Mesendoderm (in vitro differentiated cells): Measurements from ENCODE around the gene SORCS2.

ENCODE experiments used
- DNase-seq: peaks from one replicate; pipeline ENCODE4 v3.0.0; 2013
- H2AK5ac ChIP-seq: 2 replicates; pipeline ENCODE4 v1.6.1; 2013; ENCODE audit warnings: low read length, inconsistent platforms
- H2BK120ac ChIP-seq: 2 replicates; pipeline ENCODE4 v1.6.1; 2013; ENCODE audit warnings: low read depth, mild to moderate bottlenecking, low read length, moderate library complexity, mixed read lengths
- H2BK15ac ChIP-seq: replicated peaks from 2 replicates; pipeline ENCODE4 v1.6.1; 2013; ENCODE audit warnings: low read depth, mild to moderate bottlenecking, moderate library complexity
- H2BK5ac ChIP-seq: 2 replicates; pipeline ENCODE4 v1.6.1; 2013; ENCODE audit warnings: low read length, inconsistent platforms
- H3K18ac ChIP-seq: 2 replicates; pipeline ENCODE4 v1.6.1; 2013; ENCODE audit warnings: mild to moderate bottlenecking, low read length, mixed read lengths
- H3K23ac ChIP-seq: one replicate; pipeline ENCODE4 v1.6.1; 2013; ENCODE audit warnings: low read length
- H3K27ac ChIP-seq: 2 replicates; pipeline ENCODE4 v1.5.1; 2013; ENCODE audit warnings: low read depth, mild to moderate bottlenecking, inconsistent platforms, low read length, moderate library complexity
- H3K27me3 ChIP-seq: 2 replicates; pipeline ENCODE4 v1.6.1; 2013; ENCODE audit warnings: low read length, control low read depth, mild to moderate bottlenecking, inconsistent platforms; ENCODE audit not compliant: insufficient read depth, poor library complexity
- H3K36me3 ChIP-seq: 2 replicates; pipeline ENCODE4 v1.6.1; 2013; ENCODE audit warnings: low read length, inconsistent platforms; ENCODE audit not compliant: control insufficient read depth, insufficient read depth
- H3K4ac ChIP-seq: one replicate; pipeline ENCODE4 v1.6.1; 2013; ENCODE audit warnings: low read depth, mild to moderate bottlenecking, low read length, moderate library complexity
- H3K4me1 ChIP-seq: 2 replicates; pipeline ENCODE4 v1.6.1; 2013; ENCODE audit warnings: low read depth, low read length, inconsistent platforms; ENCODE audit not compliant: control insufficient read depth
- H3K4me2 ChIP-seq: 2 replicates; pipeline ENCODE4 v1.6.1; 2013; ENCODE audit warnings: low read length
- H3K4me3 ChIP-seq: 2 replicates; pipeline ENCODE4 v1.5.1; 2013; ENCODE audit warnings: mild to moderate bottlenecking, low read length
- H3K56ac ChIP-seq: one replicate; pipeline ENCODE4 v1.6.1; 2013; ENCODE audit warnings: low read length
- H3K79me1 ChIP-seq: 2 replicates; pipeline ENCODE4 v1.6.1; 2013; ENCODE audit warnings: low read length, inconsistent platforms
- H3K79me2 ChIP-seq: 2 replicates; pipeline ENCODE4 v1.6.1; 2013; ENCODE audit warnings: mild to moderate bottlenecking, low read length; ENCODE audit not compliant: control insufficient read depth, insufficient read depth
- H3K9ac ChIP-seq: 2 replicates; pipeline ENCODE4 v1.6.1; 2013; ENCODE audit warnings: low read length, inconsistent platforms
- H4K5ac ChIP-seq: one replicate; pipeline ENCODE4 v1.6.1; 2013; ENCODE audit warnings: low read length
- H4K8ac ChIP-seq: one replicate; pipeline ENCODE4 v1.6.1; 2013; ENCODE audit warnings: low read depth, mild to moderate bottlenecking, control low read depth, low read length, moderate library complexity
- WGBS: extraction: QIAGEN DNeasy Blood & Tissue Kit; methylation state at CpG from one replicate; pipeline ENCODE4 v1.1.7; 2013; ENCODE audit warnings: low lambda C conversion rate, missing lambda C conversion rate; ENCODE audit not compliant: insufficient coverage; ENCODE audit errors: extremely low coverage; 5-methylcytosine and 5-hydroxymethylcytosine counted together

The SORCS2 gene

DNA sequence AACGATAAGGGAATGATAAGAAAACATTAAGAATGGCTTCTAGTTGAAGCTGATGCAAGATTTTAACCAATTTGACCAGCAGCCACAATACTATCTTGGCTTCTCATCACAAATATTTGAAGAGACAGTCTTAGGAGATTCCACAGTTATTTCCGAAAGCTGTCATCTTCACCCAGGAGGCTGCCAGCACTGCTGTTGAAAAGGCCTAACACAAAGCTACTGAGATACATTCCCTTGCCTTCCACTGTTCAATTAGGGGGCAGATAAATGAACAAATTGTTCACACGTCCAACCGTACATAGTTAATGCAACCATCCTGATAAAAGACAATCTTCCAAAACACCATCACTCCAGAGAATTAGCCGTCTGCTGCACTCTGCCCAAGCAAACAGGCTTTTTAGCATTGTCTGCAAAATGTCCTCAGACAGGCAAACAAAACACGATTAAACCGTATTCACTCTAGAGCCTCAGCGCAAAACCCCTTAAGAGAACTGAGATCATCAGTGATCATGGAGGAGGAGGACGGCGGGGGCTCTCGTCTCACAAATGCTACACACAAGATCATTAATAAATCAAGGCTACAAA lies 432.1 kb downstream of the SORCS2 start:
- no peak overlapping the region for H3K56ac ChIP-seq
- no peak overlapping the region for H3K27ac ChIP-seq
- no peak overlapping the region for H3K23ac ChIP-seq
- H3K4me2 ChIP-seq = no peak overlapping the region
- no peak overlapping the region for H4K5ac ChIP-seq
- no peak overlapping the region for H2BK5ac ChIP-seq
- H3K9ac ChIP-seq = no peak overlapping the region
- H3K4ac ChIP-seq = no peak overlapping the region
- no peak overlapping the region for H2AK5ac ChIP-seq
- no peak overlapping the region for H3K18ac ChIP-seq
- no peaks in the 10 kb centered on the region for H3K79me2 ChIP-seq
- H2BK15ac ChIP-seq = no peak overlapping the region
- H3K4me3 ChIP-seq = no peak overlapping the region
- no peaks in the 10 kb centered on the region for H3K27me3 ChIP-seq
- H4K8ac ChIP-seq = no peak overlapping the region
- H3K79me1 ChIP-seq = no peaks in the 10 kb centered on the region
- no peak for DNase-seq
- no peaks in the 10 kb centered on the region for H3K36me3 ChIP-seq
- H2BK120ac ChIP-seq = no peak overlapping the region
- no peaks in the 10 kb centered on the region for H3K4me1 ChIP-seq
- whole genome bisulfite sequencing = no CpG with 5 or more reads among the region's 11 CpGs

- no peaks in the 10 kb centered on the region for H3K79me2 ChIP-seq
- H3K4ac ChIP-seq = no peak overlapping the region
- H2AK5ac ChIP-seq = no peak overlapping the region
- no peak overlapping the region for H3K18ac ChIP-seq
- no peak overlapping the region for H4K8ac ChIP-seq
- no peak overlapping the region for H3K4me2 ChIP-seq
- no peaks in the 10 kb centered on the region for H3K79me1 ChIP-seq
- no CpG with 5 or more reads among the region's 3 CpGs for WGBS
- no peak for DNase-seq
- no peak overlapping the region for H3K23ac ChIP-seq
- H2BK15ac ChIP-seq = no peak overlapping the region
- H3K27ac ChIP-seq = no peak overlapping the region
- H3K4me3 ChIP-seq = no peak overlapping the region
- H3K9ac ChIP-seq = no peak overlapping the region
- no peak overlapping the region for H3K56ac ChIP-seq
- no peaks in the 10 kb centered on the region for H3K27me3 ChIP-seq
- H3K36me3 ChIP-seq = no peaks in the 10 kb centered on the region
- no peaks in the 10 kb centered on the region for H3K4me1 ChIP-seq
- H2BK120ac ChIP-seq = no peak overlapping the region
- no peak overlapping the region for H4K5ac ChIP-seq
- no peak overlapping the region for H2BK5ac ChIP-seq
These were observed 432.7 kb downstream of the SORCS2 start for GRCh38 chr4:7625071-7625470.

- Histone ChIP-seq H3K4me2 (no peak overlapping the region), H2BK15ac (no peak overlapping the region), H2BK120ac (no peak overlapping the region), H3K27ac (no peak overlapping the region), H3K18ac (no peak overlapping the region), H3K4ac (no peak overlapping the region), H3K4me3 (no peak overlapping the region), H3K9ac (no peak overlapping the region), H3K56ac (no peak overlapping the region), H3K27me3 (no peaks in the 10 kb centered on the region), H4K8ac (no peak overlapping the region), H3K79me2 (no peaks in the 10 kb centered on the region), H3K79me1 (no peaks in the 10 kb centered on the region), H3K4me1 (no peaks in the 10 kb centered on the region), H2BK5ac (no peak overlapping the region), H3K23ac (no peak overlapping the region), H4K5ac (no peak overlapping the region), H3K36me3 (no peaks in the 10 kb centered on the region), H2AK5ac (no peak overlapping the region)
- WGBS = no CpG with 5 or more reads among the region's 7 CpGs
- no peak for DNase-seq
These were observed 434.2 kb downstream of the SORCS2 start for GRCh38 chr4:7626531-7626930.

- Histone ChIP-seq H3K4me1 (no peaks in the 10 kb centered on the region), H3K79me1 (no peaks in the 10 kb centered on the region), H3K4me2 (no peak overlapping the region), H3K23ac (no peak overlapping the region), H2BK5ac (no peak overlapping the region), H3K4ac (no peak overlapping the region), H3K56ac (no peak overlapping the region), H3K27ac (no peak overlapping the region), H3K36me3 (no peaks in the 10 kb centered on the region), H2AK5ac (no peak overlapping the region), H4K8ac (no peak overlapping the region), H2BK15ac (no peak overlapping the region), H3K18ac (no peak overlapping the region), H4K5ac (no peak overlapping the region), H2BK120ac (no peak overlapping the region), H3K9ac (no peak overlapping the region), H3K79me2 (no peaks in the 10 kb centered on the region), H3K4me3 (no peak overlapping the region), H3K27me3 (no peaks in the 10 kb centered on the region)
- WGBS = no CpG with 5 or more reads among the region's 18 CpGs
- no peak for DNase-seq
These were observed 435.2 kb downstream of the SORCS2 start for GRCh38 chr4:7627251-7628250.

DNA sequence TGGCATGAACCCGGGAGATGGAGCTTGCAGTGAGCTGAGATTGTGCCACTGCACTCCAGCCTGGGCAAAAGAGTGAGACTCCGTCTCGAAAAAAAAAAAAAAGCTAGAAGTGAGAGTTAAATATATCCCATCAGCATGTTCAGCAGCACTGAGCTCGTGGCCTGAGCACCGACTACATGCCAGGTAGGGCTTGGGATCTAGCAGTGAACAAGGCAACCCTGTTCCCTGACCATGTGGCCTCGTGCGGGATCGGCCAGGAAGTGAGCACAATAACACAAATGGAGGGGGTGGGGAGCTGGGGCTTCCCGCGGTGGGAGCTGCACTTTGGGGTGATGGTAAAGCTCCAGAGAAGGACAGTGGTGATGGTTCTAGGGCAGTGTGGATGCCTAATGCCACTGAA lies 436.1 kb downstream of the SORCS2 start:
- DNase-seq = no peak
- no peak overlapping the region for H2AK5ac ChIP-seq
- no peak overlapping the region for H3K23ac ChIP-seq
- H2BK5ac ChIP-seq = no peak overlapping the region
- H3K4ac ChIP-seq = no peak overlapping the region
- no CpG with 5 or more reads among the region's 10 CpGs for WGBS
- H4K5ac ChIP-seq = no peak overlapping the region
- no peaks in the 10 kb centered on the region for H3K79me1 ChIP-seq
- no peak overlapping the region for H2BK120ac ChIP-seq
- no peak overlapping the region for H3K56ac ChIP-seq
- no peak overlapping the region for H3K18ac ChIP-seq
- H3K36me3 ChIP-seq = no peaks in the 10 kb centered on the region
- no peak overlapping the region for H2BK15ac ChIP-seq
- no peak overlapping the region for H3K4me3 ChIP-seq
- no peak overlapping the region for H3K9ac ChIP-seq
- H3K27me3 ChIP-seq = no peaks in the 10 kb centered on the region
- no peaks in the 10 kb centered on the region for H3K4me1 ChIP-seq
- H4K8ac ChIP-seq = no peak overlapping the region
- no peaks in the 10 kb centered on the region for H3K79me2 ChIP-seq
- no peak overlapping the region for H3K27ac ChIP-seq
- no peak overlapping the region for H3K4me2 ChIP-seq
